Naive thymus-derived CD4-positive, alpha-beta T cell (primary cell): ENCODE results near the gene LBH. TPM values are rescaled to one million over a fixed set of nuclear protein-coding genes. Genes with fewer than 3 reads are reported as not detected.

Experiments used
- ATAC-seq: fragments of 150-1000 bp; cut with Tn5 transposase; 2 replicates; pipeline ENCODE4 v1.10.0; 2021; ENCODE audit warnings: mild to moderate bottlenecking, moderate library complexity
- CTCF ChIA-PET: fragments of 350-600 bp; sonication (Branson Sonifier 250); formaldehyde crosslinking; loops from one replicate; lab custom pipeline; 2021; ENCODE audit warnings: antibody characterized with exemption; lab: Charles Lee
- POLR2A ChIA-PET: fragments of 350-600 bp; sonication (Branson Sonifier 250); formaldehyde crosslinking; loops from one replicate; lab custom pipeline; 2021; ENCODE audit warnings: antibody characterized with exemption, inconsistent platforms; lab: Charles Lee
- DNase-seq, 9 donors: peaks; one replicate each; pipeline versions ENCODE4 v3.0.0 to v3.0.0-alpha.2; 2020 to 2022; ENCODE audit warnings: mixed read lengths in 1 of 9
- H3K27ac ChIP-seq: one replicate; pipeline ENCODE4 v1.7.0; 2013; ENCODE audit warnings: mild to moderate bottlenecking, low read depth, low read length, moderate library complexity
- H3K27me3 ChIP-seq, 2 donors: one replicate each; pipeline ENCODE4 v1.7.0; 2013; ENCODE audit warnings: low read length in 2 of 2, mild to moderate bottlenecking in 2 of 2, moderate library complexity in 2 of 2; ENCODE audit not compliant: control insufficient read depth in 2 of 2, insufficient read depth in 2 of 2
- H3K36me3 ChIP-seq, 3 experiments: 1 replicate in 2 of 3; 2 replicates in 1 of 3; pipeline ENCODE4 v1.7.0; 2013; ENCODE audit warnings: low read length in 3 of 3, mild to moderate bottlenecking in 3 of 3, moderate library complexity in 1 of 3; ENCODE audit not compliant: insufficient read depth in 3 of 3, control insufficient read depth in 2 of 3
- H3K4me1 ChIP-seq, 2 donors: one replicate each; pipeline ENCODE4 v1.7.0; 2013; ENCODE audit warnings: low read length in 2 of 2, mild to moderate bottlenecking in 2 of 2, moderate library complexity in 1 of 2; ENCODE audit not compliant: control insufficient read depth in 2 of 2, insufficient read depth in 2 of 2
- H3K4me3 ChIP-seq: 2 replicates; pipeline ENCODE4 v1.7.0; 2013; ENCODE audit warnings: mild to moderate bottlenecking, low read length
- H3K9me3 ChIP-seq, 3 experiments: 1 replicate in 2 of 3; 2 replicates in 1 of 3; pipeline ENCODE4 v1.7.0; 2013; ENCODE audit warnings: low read length in 3 of 3; ENCODE audit not compliant: control insufficient read depth in 2 of 3
- H3K27ac Mint-ChIP-seq, 9 donors: one replicate each; pipeline ENCODE4 v1.8.0; 2020 to 2022; ENCODE audit warnings: mixed read lengths in 9 of 9, mild to moderate bottlenecking in 8 of 9, moderate library complexity in 5 of 9, inconsistent platforms in 2 of 9
- H3K27me3 Mint-ChIP-seq, 5 donors: one replicate each; pipeline ENCODE4 v1.8.0; 2021 to 2022; ENCODE audit warnings: mixed read lengths in 5 of 5, mild to moderate bottlenecking in 1 of 5
- H3K36me3 Mint-ChIP-seq, 5 donors: one replicate each; pipeline ENCODE4 v1.8.0; 2020 to 2022; ENCODE audit warnings: mixed read lengths in 5 of 5, mild to moderate bottlenecking in 3 of 5, inconsistent platforms in 1 of 5
- H3K4me1 Mint-ChIP-seq, 7 donors: one replicate each; pipeline ENCODE4 v1.8.0; 2020 to 2022; ENCODE audit warnings: mixed read lengths in 7 of 7, mild to moderate bottlenecking in 3 of 7, inconsistent platforms in 1 of 7
- H3K4me3 Mint-ChIP-seq, 10 donors: one replicate each; pipeline ENCODE4 v1.8.0; 2020 to 2022; ENCODE audit warnings: mild to moderate bottlenecking in 10 of 10, mixed read lengths in 10 of 10, moderate library complexity in 6 of 10, inconsistent platforms in 2 of 10
- H3K9me3 Mint-ChIP-seq, 11 donors: one replicate each; pipeline ENCODE4 v1.8.0; 2020 to 2022; ENCODE audit warnings: mixed read lengths in 11 of 11, mild to moderate bottlenecking in 4 of 11, inconsistent platforms in 1 of 11, moderate library complexity in 1 of 11
- intact Hi-C, 2 donors: fragments of 100-400 bp; cut with micrococcal nuclease; formaldehyde crosslinking; loops; one replicate each; pipeline ENCODE4 v1.15.1; 2023
- polyA plus RNA-seq, 2 donors: library from polyadenylated mRNA; unstranded; fragments of 300-500 nt; fragmentation: Illumina TruSeq; gene quantifications; one replicate each; pipeline ENCODE4 v1.2.3, GENCODE V29; 2021
- total RNA-seq, 6 experiments: library from RNA in 5 of 6; stranded (reverse) in 5 of 6; gene quantifications; 1 replicate in 5 of 6; 2 replicates in 1 of 6; pipeline ENCODE4 v1.2.3 and lab custom pipeline; 2021 to 2026

LBH gene
- total and polyA plus RNA-seq, 7 experiments from 2014 or later: 146 to 517 (median 269) TPM

DNA sequence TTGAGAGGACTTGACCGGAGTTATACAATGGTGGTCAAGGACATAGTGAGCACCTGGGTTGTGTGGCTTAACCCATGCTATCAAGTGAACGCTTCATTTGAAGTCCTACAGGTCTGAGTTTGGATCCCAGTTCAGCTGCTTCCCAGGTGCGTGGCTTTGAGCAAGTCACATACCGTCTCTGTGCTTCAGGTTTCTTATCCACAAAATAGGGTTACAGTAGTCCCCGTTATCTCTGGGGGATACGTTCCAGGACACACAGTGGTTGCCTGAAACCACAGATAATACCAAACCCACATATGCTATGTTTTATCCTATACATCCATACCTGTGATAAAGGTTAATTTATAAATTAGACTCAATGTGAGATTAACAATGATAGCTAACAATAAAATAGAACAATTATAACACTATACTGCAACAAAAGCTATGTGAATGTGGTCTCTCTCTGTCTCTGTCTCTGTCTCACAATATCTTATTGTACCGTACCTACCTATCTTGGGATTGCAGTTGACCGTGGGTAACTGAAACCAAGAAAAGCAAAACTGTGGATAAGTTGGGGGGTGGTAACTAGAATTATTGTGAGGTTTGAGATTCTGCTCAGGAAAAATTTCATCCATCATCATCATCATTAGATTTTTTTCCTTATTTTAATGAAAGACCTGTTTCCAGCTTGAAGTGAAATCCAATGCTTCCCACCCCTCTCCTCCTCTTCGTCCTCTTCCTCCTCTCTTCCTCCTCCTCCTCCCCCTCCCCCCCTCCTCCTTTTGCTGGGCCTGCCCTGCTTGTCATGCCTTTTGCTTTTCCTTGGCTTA, 22.7 kb downstream of the LBH start:
- Mint-ChIP-seq H3K4me3 (peak overlapping the region in 9 of 10 donors; percentile 49 to 85 (median 73)), H3K36me3 (peaks cover 5 to 65% (median 26%) of the 10 kb centered on the region in 5 donors), H3K27ac (peak overlapping the region; percentile 62 to 100 (median 97)), H3K27me3 (no peaks in the 10 kb centered on the region), H3K9me3 (peaks cover 0 to 2% (median 0%) of the 10 kb centered on the region in 11 donors), H3K4me1 (peaks cover 63 to 99% (median 95%) of the 10 kb centered on the region in 7 donors)
- Histone ChIP-seq H3K4me3 (no peak overlapping the region), H3K4me1 (peaks cover 68 to 93% of the 10 kb centered on the region in 2 donors), H3K36me3 (peaks cover 9 to 46% (median 25%) of the 10 kb centered on the region in 3 experiments), H3K27ac (peak overlapping the region; percentile 86), H3K27me3 (no peaks in the 10 kb centered on the region), H3K9me3 (no peaks in the 10 kb centered on the region)
- intact Hi-C loops: loop anchor here (1.0 to 2.0 kb wide), 5 partner anchors 8 to 22 kb away; no protein-coding TSS in a partner anchor
- ATAC-seq (no peak), DNase-seq (no peak)
- ChIA-PET CTCF (interaction anchor here (0.6 to 2.0 kb wide), 10 partner anchors 10 to 175 kb away, joined by 3 to 12 read pairs (median 4); partner anchors contain the start of gene LBH), POLR2A (interaction anchor here (0.9 to 42.6 kb wide), 3 partner anchors 12 to 222 kb away, joined by 3 to 901 read pairs (median 20); partner anchors contain the start of gene LBH)

DNA sequence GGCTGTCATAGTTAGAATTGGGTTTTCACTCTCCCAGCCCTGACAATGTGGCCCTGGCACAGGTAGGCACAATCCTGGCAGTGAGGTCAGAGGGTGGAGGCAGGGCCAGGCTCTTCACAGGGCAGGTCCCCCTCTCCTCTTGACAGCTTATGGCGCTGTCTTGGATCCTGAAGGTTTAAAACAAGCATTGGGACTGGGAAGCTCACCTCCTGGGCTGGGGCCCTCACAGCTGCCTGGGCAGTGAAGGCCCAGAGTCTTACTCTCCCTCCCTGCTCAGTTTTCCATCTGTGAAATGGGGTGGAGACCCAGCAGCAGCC, 23.3 kb downstream of the LBH start:
- peaks cover 65 to 93% of the 10 kb centered on the region in 2 donors for H3K4me1 ChIP-seq
- H3K27me3 ChIP-seq: no peaks in the 10 kb centered on the region
- no peak overlapping the region for H3K4me3 ChIP-seq
- H3K9me3 Mint-ChIP-seq: peaks cover 0 to 2% (median 0%) of the 10 kb centered on the region in 11 donors
- no peak for ATAC-seq
- H3K9me3 ChIP-seq: no peaks in the 10 kb centered on the region
- peak overlapping the region in 8 of 10 donors; percentile 39 to 87 (median 80) for H3K4me3 Mint-ChIP-seq
- H3K36me3 Mint-ChIP-seq: peaks cover 9 to 64% (median 31%) of the 10 kb centered on the region in 5 donors
- intact Hi-C loops: loop anchor here in 1 of 2 donors (1.0 to 5.0 kb wide), 2 partner anchors 8 to 168 kb away; no protein-coding TSS in a partner anchor
- no peaks in the 10 kb centered on the region for H3K27me3 Mint-ChIP-seq
- no peak for DNase-seq
- peak overlapping the region in 8 of 9 donors; percentile 87 to 100 (median 97) for H3K27ac Mint-ChIP-seq
- H3K36me3 ChIP-seq: peaks cover 12 to 46% (median 25%) of the 10 kb centered on the region in 3 experiments
- peak overlapping the region; percentile 86 for H3K27ac ChIP-seq
- ChIA-PET CTCF (interaction anchor here (0.8 to 2.0 kb wide), 5 partner anchors 11 to 173 kb away, joined by 3 to 12 read pairs (median 3); partner anchors contain the start of gene LBH), POLR2A (interaction anchor here (1.0 to 42.6 kb wide), 3 partner anchors 12 to 38 kb away, joined by 3 to 901 read pairs (median 20); partner anchors contain the start of gene LBH)
- H3K4me1 Mint-ChIP-seq: peaks cover 62 to 99% (median 95%) of the 10 kb centered on the region in 7 donors

DNA sequence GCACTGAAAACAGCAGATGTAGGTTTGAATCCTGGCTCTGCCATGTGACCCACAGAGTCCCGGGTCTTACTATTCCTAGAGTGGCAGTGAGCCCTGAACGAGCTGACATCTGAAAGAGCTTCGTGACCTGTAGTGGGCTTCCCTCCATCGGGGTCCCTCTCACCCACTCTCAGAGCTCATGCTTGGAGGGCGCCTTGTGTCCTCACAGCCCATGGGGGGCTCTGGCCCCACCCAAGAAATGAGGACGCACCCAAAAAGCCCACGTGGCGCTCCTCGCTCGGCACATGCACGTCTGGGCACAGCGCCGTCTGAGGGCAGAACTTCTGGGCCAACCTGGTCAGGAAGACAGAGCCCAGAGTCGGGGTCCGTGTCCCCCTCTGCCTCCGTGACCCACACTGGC, 23.7 kb downstream of the LBH start:
- POLR2A ChIA-PET: interaction anchor here (1.0 to 42.6 kb wide), 3 partner anchors 12 to 38 kb away, joined by 3 to 901 read pairs (median 28); partner anchors contain the start of gene LBH
- Histone ChIP-seq H3K4me1 (peaks cover 63 to 93% of the 10 kb centered on the region in 2 donors), H3K36me3 (peaks cover 12 to 44% (median 25%) of the 10 kb centered on the region in 3 experiments), H3K27ac (peak overlapping the region; percentile 86), H3K27me3 (no peaks in the 10 kb centered on the region), H3K9me3 (no peaks in the 10 kb centered on the region), H3K4me3 (no peak overlapping the region)
- peak overlapping the region in 8 of 9 donors; percentile 87 to 100 (median 97) for H3K27ac Mint-ChIP-seq
- H3K36me3 Mint-ChIP-seq: peaks cover 13 to 63% (median 35%) of the 10 kb centered on the region in 5 donors
- no peak for DNase-seq
- peaks cover 0 to 2% (median 0%) of the 10 kb centered on the region in 11 donors for H3K9me3 Mint-ChIP-seq
- H3K27me3 Mint-ChIP-seq: no peaks in the 10 kb centered on the region
- ATAC-seq: no peak
- H3K4me1 Mint-ChIP-seq: peaks cover 63 to 99% (median 95%) of the 10 kb centered on the region in 7 donors
- intact Hi-C loops: loop anchor here in 1 of 2 donors (5.0 kb wide), 1 partner anchor 167 kb away; no protein-coding TSS in a partner anchor
- CTCF ChIA-PET: interaction anchor here (0.8 to 1.0 kb wide), 3 partner anchors 13 to 173 kb away, joined by 3 read pairs; no protein-coding TSS in a partner anchor
- peak overlapping the region; percentile 18 to 87 (median 80) for H3K4me3 Mint-ChIP-seq

DNA sequence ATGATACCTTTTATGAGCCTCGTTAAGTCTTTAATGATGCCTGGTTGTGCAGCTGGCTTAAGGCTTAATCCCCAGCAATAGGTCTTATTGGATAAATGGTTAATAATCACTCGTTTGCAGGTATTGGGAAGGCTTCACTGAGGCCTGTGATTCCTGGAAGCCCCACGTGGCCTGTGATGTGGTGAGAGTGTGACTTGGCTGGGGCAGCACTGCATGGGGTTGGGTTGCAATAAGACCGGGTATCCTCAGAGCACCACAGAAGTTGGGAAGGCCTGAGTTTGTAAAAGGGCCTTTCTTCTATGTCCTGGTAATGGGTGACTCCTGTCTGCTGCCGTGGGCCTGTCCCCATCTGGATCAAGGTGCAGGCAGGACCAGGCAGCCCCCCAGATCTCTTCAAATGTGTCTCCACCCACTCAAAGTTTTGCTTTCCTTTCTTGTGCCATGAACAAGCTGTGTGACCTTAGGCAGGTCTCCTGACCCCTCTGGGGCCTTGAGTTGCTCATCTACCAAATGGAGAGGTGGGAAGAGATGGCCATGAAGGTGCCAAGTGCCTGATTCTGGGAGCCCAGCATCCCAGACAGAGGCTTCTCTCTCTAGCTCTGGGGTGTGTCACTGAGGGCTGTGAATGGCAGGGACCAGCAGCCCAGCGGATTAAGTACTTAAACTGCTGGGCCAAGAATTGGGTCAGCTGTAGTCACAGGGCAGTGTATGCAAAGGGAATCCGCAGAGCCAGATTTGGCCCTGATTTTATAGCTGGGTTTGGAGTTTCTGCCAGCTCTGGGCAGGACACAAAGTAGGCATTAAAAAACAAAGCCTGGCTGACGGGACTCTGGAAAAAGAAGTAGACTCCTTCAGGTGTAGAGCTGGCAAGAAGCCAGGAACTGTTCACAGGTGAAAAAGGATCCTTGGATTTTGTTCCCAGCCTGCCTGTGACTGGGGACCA, 24.4 kb downstream of the LBH start:
- H3K27ac Mint-ChIP-seq: peak overlapping the region; percentile 80 to 100 (median 97)
- Histone ChIP-seq H3K9me3 (no peaks in the 10 kb centered on the region), H3K4me3 (no peak overlapping the region), H3K36me3 (peaks cover 12 to 45% (median 25%) of the 10 kb centered on the region in 3 experiments), H3K27ac (peak overlapping the region; percentile 86), H3K4me1 (peaks cover 56 to 95% of the 10 kb centered on the region in 2 donors), H3K27me3 (no peaks in the 10 kb centered on the region)
- peaks cover 19 to 65% (median 42%) of the 10 kb centered on the region in 5 donors for H3K36me3 Mint-ChIP-seq
- ChIA-PET CTCF (interaction anchor here (0.8 to 1.3 kb wide), 8 partner anchors 11 to 91 kb away, joined by 3 to 6 read pairs (median 3); no protein-coding TSS in a partner anchor), POLR2A (interaction anchor here (0.6 to 42.6 kb wide), 6 partner anchors 12 to 295 kb away, joined by 3 to 901 read pairs (median 7); partner anchors contain the start of gene LBH)
- DNase-seq (no peak), ATAC-seq (no peak)
- intact Hi-C loops: loop anchor here in 1 of 2 donors (2.0 to 5.0 kb wide), 3 partner anchors 47 to 191 kb away; partner anchors contain the start of gene LCLAT1
- H3K9me3 Mint-ChIP-seq: peaks cover 0 to 7% (median 0%) of the 10 kb centered on the region in 11 donors
- H3K27me3 Mint-ChIP-seq: no peaks in the 10 kb centered on the region
- peak overlapping the region; percentile 48 to 87 (median 80) for H3K4me3 Mint-ChIP-seq
- H3K4me1 Mint-ChIP-seq: peaks cover 64 to 99% (median 95%) of the 10 kb centered on the region in 7 donors

DNA sequence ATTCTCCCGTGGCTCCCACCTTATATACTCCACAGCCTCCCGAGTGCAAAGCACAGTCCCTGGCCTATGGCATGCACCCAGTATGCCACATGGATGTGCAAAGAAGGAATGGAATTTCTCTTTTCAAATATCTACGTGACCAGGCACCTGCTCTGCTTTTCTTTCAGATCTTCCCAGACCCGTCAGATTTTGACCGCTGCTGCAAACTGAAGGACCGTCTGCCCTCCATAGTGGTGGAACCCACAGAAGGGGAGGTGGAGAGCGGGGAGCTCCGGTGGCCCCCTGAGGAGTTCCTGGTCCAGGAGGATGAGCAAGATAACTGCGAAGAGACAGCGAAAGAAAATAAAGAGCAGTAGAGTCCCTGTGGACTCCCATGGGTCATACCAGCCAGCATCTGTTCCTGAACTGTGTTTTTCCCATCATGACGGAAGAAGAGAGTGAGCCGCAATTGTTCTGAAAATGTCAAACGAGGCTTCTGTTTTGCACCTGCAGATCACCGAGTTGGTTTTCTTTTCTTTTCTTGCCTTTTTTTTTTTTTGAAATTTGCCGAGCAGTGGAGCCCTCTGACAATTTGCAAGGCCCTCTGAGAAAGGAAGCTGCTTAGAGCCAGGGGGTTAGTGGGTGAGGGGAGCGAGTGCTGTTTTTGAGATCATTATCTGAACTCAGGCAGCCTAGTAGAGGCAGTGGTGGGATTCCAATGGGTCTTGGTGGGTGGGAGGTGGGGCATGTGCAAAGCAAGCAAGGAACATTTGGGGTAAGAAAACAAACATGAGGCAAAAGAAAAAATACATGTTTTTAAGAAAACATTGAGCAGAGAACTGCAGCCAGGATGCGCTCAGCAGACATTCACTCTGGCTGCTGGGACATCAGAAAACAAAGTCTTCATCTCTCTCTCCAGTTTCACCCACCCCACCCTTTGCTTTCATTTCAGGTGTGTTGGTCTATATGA, 26.2 kb downstream of the LBH start:
- ChIA-PET CTCF (interaction anchor here (0.7 to 1.5 kb wide), 10 partner anchors 8 to 219 kb away, joined by 3 to 4 read pairs (median 3); partner anchors contain the start of gene LBH), POLR2A (interaction anchor here (0.6 to 42.6 kb wide), 14 partner anchors 10 to 217 kb away, joined by 3 to 901 read pairs (median 4); partner anchors contain the start of gene LBH)
- Mint-ChIP-seq H3K36me3 (peaks cover 15 to 66% (median 46%) of the 10 kb centered on the region in 5 donors), H3K9me3 (peaks cover 0 to 17% (median 0%) of the 10 kb centered on the region in 11 donors), H3K27me3 (no peaks in the 10 kb centered on the region), H3K27ac (peak overlapping the region; percentile 79 to 100 (median 97)), H3K4me1 (peaks cover 63 to 100% (median 97%) of the 10 kb centered on the region in 7 donors), H3K4me3 (peak overlapping the region; percentile 62 to 87 (median 81))
- intact Hi-C loops: loop anchor here in 1 of 2 donors (1.0 to 5.0 kb wide), 8 partner anchors 9 to 218 kb away; partner anchors contain the start of gene LCLAT1
- peak overlapping the region; percentile 86 for H3K27ac ChIP-seq
- H3K36me3 ChIP-seq: peaks cover 8 to 45% (median 25%) of the 10 kb centered on the region in 3 experiments
- H3K4me1 ChIP-seq: peaks cover 41 to 94% of the 10 kb centered on the region in 2 donors
- peak overlapping the region; percentile 44 for H3K4me3 ChIP-seq
- no peaks in the 10 kb centered on the region for H3K9me3 ChIP-seq
- no peaks in the 10 kb centered on the region for H3K27me3 ChIP-seq
- peak; percentile 71 for ATAC-seq
- peak in 7 of 9 donors; percentile 69 to 85 (median 78) for DNase-seq
